Suppressor macrophage (primary cell): ENCODE results near the gene PRR32.
"Not testable (repeated sequence)": the region's sequence is repeated elsewhere in the genome, so short reads cannot be mapped to it uniquely, and the experiment has no call there.

Source experiments
- DNase-seq, 4 experiments: peaks; one replicate each; pipeline ENCODE4 v3.0.0-alpha.2; 2020 to 2022
- total RNA-seq, 17 experiments: gene quantifications; one replicate each; lab custom pipeline; 2026; ENCODE audit warnings: mixed read lengths in 6 of 17, inconsistent platforms in 3 of 17; lab: John Stamatoyannopoulos, UW

Gene PRR32
- 0 to 0.77 (median 0) reads per million in 17 experiments for total RNA-seq

DNA sequence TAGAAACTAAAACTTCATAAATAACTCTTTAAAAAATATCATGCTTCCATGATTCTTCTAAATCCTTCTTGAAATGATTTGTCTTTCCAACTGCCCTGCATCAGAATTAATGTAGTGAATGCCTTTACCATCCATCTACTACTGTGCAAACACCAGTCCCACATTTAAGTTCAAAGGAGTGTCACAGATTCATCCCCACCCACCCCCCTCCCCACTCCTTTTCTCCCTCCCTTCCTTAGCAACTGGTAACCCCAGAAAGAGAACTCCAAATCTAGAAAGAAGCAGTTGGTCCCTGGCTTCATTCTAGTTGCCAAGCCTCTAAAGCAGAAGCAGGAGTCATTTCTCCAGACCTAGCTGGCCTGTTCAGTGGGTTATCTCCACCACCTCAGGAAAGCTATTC, at the start of gene PRR32:
Gene PRR32 (plus strand): TSS at position 301 of the 400 bp plus-strand sequence. CDS start 115 bp downstream, outside the sequence.
- no peak for DNase-seq

DNA sequence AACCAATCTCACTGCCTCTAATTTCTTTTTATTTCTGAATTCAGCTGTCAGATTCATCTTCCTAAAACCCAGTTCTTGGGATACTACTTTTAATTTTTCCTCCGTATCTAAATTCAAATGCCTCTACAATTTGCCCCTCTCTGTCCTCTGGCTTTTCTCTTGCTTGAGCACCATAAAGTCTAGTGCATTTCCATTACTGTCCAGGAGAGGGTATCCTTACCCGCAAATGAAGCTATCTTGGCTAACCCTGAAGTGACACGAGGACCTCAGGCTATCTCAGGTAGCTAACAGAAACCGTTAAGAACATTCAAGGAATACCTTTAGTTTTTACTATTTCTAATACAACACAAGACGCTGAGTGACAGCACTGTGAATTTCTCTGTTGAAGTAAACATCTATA, 49.4 kb upstream of the PRR32 start:
- DNase-seq = peak; percentile 4 to 14 (median 9)

DNA sequence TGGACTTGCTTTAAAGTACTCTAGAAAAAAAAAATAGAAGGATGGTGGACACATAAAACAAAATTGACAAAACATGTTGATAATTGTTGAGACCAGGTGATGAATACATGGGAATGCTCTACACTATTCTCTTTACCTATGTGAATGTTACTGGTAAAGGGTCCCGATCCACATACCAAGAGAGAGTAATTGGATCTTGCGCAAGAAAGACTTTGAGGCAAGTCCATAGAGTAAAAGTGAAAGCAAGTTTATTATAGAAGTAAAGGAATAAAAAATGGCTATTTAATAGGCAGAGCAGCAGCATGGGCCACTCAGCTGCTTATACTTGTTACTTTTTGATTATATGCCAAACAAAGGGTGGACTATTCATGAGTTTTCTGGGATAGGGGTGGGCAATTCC, 34.0 kb upstream of the PRR32 start:
- no peak for DNase-seq

DNA sequence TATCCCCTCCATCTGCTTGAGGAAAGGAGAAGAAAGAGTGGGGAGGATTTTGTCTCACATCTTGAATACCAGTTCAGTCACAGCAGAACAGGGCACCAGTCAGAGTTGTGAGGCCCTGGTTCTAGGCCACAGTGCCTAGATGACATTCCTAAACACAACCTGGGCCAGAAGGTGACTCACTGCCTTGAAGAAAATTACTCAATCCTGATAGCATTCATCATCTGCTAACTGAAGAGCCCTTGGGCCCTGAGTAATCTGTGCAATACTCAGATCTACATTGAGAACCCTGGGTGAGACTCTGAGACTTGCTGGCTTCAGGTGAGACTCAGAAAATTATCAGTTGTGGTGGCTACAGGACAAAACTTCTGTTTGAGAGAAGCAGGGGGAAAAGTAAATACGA, 20.5 kb upstream of the PRR32 start:
- no peak for DNase-seq

GRCh38 chrX:126806784-126807183, 12.7 kb upstream of the PRR32 start:
- not testable (repeated sequence) for DNase-seq

GRCh38 chrX:126815806-126816205, 3.7 kb upstream of the PRR32 start:
- DNase-seq = no peak

DNA sequence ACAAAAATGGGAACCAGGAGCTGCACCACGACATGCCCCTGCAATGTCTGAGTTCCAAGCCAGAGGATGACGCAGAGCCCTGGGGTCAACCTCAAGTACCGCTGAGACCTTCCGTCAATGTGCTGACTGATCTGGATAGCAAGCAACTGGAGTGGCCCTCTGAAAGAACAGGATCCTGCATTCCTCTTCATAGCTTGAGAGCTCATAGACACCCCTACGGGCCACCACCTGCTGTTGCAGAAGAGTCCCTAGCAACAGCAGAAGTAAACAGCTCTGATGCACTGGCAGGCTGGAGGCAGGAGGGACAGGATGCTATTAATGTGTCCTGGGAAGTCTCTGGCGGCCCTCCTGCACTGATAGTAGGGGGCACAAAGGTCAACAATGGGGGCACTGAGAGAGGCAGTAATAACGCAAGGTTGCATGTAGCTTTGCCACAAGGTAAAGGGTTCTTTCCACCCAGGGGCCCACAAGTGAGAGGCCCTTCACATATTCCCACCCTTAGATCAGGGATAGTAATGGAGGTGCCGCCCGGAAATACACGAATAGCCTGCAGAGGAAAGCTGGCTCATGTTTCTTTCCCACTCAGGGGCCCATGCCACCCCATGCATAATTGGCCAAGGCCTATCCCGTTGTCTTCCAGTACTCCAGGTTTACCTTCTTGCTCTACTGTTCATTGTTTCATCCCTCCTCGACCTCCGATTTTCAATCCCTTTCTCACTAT, 1.3 kb downstream of the PRR32 start:
- no peak for DNase-seq

- no peak for DNase-seq
Measured at GRCh38 chrX:126824338-126825007, 4.9 kb downstream of the PRR32 start.

DNA sequence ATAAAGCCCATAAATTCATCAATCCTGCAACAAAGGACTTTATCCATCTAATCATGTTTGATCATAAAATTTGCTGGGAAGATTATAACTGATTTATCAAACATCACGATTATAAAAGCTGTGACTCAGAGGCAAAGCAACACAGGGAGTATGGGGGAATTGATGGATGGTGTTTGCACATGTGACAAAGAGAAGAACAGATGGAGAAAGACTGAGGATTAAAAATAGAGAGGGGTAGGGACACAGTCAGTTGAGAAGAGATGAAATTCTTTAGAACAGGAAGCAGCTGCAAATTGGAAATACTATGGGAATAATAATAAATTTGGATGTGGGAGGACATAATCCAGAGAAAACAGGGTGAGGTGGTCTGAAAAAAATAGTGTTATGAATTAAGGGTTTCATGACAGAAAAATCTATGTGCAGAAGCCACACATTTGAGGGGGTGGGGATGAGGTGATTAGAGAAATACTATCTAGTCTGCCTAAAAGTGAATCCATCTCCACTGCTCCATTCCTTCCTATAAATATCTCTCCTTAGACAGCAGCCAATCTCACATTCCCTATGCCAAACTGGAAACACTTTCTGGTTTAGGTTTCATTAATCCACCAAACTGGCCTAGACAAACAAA, 6.2 kb downstream of the PRR32 start:
- DNase-seq = no peak

- DNase-seq = no peak
Measured at GRCh38 chrX:126836186-126836585, 16.7 kb downstream of the PRR32 start.

DNA sequence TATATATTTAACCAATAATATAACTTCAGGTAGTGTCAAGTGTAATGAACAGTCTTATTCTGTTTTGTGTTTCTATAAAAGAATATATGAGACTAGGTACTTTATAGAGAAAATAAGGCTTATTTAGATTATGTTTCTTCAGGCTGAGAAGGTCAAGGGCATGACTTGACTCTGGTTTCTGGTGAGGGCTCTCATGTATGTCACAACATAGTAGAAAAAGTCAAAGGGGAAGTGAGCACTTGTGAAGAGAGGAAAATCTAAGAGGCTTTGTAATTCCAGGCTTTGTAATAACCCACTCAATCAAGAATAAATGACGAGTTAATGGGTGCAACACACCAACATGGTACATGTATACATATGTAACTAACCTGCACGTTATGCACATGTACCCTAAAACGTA, 27.6 kb downstream of the PRR32 start:
- DNase-seq = no peak

- DNase-seq = no peak
Measured at GRCh38 chrX:126855839-126856524, 36.5 kb downstream of the PRR32 start.
